Fibroblast of the conjunctiva (primary cell): ENCODE data around the gene CNOT6L.

ENCODE experiments used
- DNase-seq: peaks from one replicate; pipeline ENCODE4 v3.0.0-alpha.2; 2010; ENCODE audit warnings: low read depth

Gene CNOT6L

DNA sequence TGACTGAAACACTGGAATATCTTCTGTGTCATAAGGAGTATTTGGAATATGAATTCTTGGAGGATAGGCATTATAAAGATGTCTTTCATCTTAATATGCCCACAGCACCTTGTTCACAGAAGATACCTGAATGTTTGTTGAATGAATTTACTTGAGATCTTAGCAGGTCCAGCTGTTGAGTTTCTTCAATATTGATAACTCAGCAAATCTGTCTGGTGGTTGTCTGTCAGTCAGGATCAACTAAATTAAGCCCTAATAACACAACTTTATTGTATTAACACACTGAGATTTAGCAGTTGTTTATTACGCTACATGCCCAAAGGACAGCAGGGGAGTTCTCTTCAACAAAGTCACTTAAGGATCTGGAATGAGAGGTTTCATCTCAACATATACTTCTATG is 106.5 kb downstream of the CNOT6L start:
- no peak for DNase-seq

GRCh38 chr4:77711469-77711868 is 107.7 kb downstream of the CNOT6L start:
- DNase-seq, result no peak

- DNase-seq, result no peak
Observed at GRCh38 chr4:77710684-77711083, 108.5 kb downstream of the CNOT6L start.

- no peak for DNase-seq
Observed at GRCh38 chr4:77710059-77710458, 109.1 kb downstream of the CNOT6L start.

GRCh38 chr4:77706717-77707116 is 112.5 kb downstream of the CNOT6L start:
- no peak for DNase-seq

DNA sequence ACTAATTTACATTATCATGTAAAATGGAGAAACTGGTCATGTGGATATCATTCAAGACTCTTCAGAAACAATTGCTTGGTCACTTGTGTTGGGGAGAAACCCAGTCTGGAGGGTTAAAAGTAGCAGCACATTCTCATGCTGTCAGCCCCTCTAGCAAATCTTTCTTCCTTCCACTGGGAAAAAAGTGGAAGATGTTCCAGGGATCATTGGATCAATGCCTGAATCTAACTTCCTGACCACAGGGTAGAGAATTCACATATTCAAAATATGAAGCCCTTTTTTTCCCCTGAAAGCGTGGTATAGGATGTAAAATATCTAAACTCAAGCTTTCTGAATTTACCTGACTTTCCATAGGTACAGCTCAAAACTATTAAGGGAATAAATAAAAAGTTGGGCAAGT is 115.5 kb downstream of the CNOT6L start:
- no peak for DNase-seq

DNA sequence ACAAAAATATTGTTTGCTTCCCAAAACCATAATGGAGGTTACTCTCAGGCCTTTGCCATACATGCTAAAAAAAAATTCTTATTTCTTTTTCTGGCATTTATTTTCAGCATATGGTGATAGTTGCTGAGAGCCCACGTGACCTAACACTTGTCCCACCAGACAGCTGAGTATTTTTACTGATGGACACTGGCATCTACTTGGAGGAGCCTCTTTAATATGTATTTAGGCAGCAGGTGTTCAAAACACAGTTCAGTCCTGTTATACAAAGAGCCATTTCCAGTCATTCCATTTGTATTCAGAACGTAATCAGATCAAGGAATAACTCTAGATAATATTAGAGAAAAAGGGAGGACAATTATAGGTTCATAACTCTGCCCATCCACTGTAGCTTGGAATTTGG is 118.0 kb downstream of the CNOT6L start:
- no peak for DNase-seq

- peak; percentile 57 for DNase-seq
Observed at GRCh38 chr4:77699731-77700210, 119.4 kb downstream of the CNOT6L start.

- DNase-seq, result peak; percentile 45
Observed at GRCh38 chr4:77697860-77698590, 121.1 kb downstream of the CNOT6L start.

- peak; percentile 74 for DNase-seq
Observed at GRCh38 chr4:77695774-77696173, 123.4 kb downstream of the CNOT6L start.

DNA sequence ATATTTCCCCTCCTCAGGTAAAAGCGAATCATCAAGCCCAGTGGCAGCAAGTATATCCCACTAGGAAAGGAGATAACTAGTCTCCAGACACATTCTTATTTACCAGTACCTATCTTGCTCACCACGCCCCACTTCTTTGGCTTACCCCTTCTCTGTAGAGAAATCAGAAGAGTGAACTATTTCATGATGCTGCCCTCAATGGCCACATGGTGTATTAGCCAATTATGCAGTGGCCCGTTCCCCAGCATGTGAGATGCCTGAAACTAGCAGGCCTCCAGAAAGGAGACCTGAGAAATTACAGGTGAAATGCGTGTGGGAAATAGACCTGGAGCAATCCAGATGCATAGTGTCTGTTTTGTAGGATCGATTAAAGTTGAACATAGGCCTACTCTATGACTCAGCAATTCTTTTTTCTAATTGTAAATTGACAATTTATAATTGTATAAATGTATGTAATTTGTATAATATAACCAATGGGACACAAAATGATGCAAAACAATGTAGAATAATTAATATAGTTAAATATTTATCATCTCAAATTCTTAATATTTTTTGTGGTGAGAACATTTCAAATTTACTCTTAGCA is 126.2 kb downstream of the CNOT6L start:
- no peak for DNase-seq

GRCh38 chr4:77681792-77682191 is 137.4 kb downstream of the CNOT6L start:
- DNase-seq, result no peak

DNA sequence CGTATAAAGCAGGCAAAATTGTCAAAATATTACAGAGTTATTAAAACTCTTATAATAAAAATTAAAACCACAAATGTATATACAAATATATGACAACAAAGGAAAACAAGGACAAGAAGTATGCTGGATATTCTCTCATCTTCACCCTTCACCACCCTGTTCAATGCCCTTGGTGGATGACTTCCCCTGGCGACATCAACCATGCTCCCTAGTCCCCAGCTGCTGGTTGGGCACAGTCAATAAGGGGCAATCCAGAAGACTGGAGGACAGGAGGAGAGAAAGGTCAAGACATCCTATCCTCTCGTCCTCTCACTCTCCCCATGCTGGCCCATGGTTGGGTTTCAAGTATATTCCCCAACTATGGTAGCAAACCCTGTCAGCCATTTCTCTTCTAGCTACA is 142.3 kb downstream of the CNOT6L start:
- DNase-seq, result no peak

GRCh38 chr4:77671051-77671450 is 148.1 kb downstream of the CNOT6L start:
- no peak for DNase-seq

- DNase-seq, result no peak
Observed at GRCh38 chr4:77669946-77670590, 149.1 kb downstream of the CNOT6L start.

DNA sequence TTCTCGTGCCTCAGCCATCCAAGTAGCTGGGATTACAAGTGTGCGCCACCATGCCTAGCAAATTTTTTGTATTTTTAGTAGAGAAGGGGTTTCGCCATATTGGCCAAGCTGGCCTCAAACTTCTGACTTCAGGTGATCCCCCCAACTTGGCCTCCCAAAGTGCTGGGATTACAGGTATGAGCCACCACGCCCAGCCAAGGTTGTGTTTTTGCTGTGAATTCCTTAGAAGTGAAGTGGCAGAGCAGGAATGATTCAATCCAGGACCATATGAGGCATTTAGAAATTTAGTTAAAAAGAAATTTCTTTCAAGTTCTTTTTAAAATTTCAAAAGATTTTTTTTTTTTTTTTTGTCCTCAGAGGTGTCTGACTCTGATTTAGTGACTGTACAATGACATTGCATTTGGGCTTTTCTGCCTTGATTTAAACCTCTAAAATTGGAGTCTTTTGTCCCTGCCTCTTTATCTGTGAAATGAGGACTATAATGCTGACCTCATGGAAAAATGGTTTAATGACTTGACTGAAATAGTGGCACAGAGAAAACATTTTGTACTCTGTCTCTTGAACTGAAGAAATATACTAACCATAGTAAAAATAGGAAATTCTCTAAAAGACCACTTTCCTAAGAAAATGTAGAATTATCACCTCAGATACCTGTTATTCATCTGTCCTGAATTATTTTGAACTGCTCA is 153.6 kb downstream of the CNOT6L start:
- no peak for DNase-seq
